ENCODE results near the gene ZNF407.

Gene ZNF407

DNA sequence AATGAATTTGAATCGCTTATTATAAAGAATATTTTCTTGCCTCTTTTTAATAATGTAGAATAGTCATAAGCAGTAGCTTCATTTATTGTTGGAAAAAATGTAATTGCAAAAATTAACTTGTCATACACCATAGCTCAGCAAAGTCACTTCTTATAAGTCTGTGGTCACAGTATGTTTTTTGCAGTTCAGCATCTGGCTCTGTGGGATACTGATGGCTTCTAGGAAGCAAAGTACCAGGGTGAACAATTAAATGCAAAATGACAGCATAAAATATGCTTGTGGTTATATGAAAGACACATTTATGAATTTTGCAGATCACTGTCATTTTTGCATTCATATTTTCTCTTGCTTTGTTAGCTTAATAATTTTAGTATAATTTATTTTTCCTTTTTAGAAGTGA, 116.5 kb downstream of the ZNF407 start:
- Histone ChIP-seq H3K27ac (ENCODE audit: poor library complexity, severe bottlenecking) (no peak overlapping the region), H3K4me1 (ENCODE audit: insufficient read depth, poor library complexity, severe bottlenecking) (no peaks in the 10 kb centered on the region), H3K9me3 (ENCODE audit: severe bottlenecking) (no peaks in the 10 kb centered on the region), H3K36me3 (ENCODE audit: low read depth) (no peaks in the 10 kb centered on the region), H3K27me3 (ENCODE audit: insufficient read depth, poor library complexity, severe bottlenecking) (no peaks in the 10 kb centered on the region), H3K4me3 (ENCODE audit: severe bottlenecking) (no peak overlapping the region)
- DNase-seq (ENCODE audit: low spot score) = no peak
- ATAC-seq (ENCODE audit: low read depth) = no peak
- TF ChIP-seq, protein P1, sequence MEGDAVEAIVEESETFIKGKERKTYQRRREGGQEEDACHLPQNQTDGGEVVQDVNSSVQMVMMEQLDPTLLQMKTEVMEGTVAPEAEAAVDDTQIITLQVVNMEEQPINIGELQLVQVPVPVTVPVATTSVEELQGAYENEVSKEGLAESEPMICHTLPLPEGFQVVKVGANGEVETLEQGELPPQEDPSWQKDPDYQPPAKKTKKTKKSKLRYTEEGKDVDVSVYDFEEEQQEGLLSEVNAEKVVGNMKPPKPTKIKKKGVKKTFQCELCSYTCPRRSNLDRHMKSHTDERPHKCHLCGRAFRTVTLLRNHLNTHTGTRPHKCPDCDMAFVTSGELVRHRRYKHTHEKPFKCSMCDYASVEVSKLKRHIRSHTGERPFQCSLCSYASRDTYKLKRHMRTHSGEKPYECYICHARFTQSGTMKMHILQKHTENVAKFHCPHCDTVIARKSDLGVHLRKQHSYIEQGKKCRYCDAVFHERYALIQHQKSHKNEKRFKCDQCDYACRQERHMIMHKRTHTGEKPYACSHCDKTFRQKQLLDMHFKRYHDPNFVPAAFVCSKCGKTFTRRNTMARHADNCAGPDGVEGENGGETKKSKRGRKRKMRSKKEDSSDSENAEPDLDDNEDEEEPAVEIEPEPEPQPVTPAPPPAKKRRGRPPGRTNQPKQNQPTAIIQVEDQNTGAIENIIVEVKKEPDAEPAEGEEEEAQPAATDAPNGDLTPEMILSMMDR (IDR thresholded peaks at IDR 0.05; ENCODE audit: poor library complexity, severe bottlenecking) = no peak

DNA sequence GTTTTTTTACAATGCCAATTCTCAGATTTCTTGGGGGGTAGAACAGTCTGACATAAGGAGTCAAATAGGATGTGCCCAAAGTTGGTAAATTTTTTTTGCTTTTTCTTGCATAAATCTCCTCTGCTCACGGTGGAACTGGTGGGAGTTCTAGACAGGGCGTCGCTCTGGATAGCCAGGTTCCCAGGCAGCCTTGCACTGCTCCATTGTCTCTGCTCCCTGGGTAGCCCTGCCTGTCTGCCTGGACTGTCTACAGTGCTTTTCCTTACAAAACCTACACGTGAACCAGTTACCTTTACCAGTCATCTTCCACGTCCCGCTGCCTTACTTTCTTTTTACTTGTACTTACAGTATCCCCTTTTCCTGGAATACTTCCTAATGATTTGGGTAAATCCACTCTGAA, 117.1 kb downstream of the ZNF407 start:
- ATAC-seq (ENCODE audit: low read depth) (no peak), DNase-seq (ENCODE audit: low spot score) (no peak)
- Histone ChIP-seq H3K9me3 (ENCODE audit: severe bottlenecking) (no peaks in the 10 kb centered on the region), H3K4me3 (ENCODE audit: severe bottlenecking) (no peak overlapping the region), H3K27me3 (ENCODE audit: insufficient read depth, poor library complexity, severe bottlenecking) (no peaks in the 10 kb centered on the region), H3K36me3 (ENCODE audit: low read depth) (no peaks in the 10 kb centered on the region), H3K4me1 (ENCODE audit: insufficient read depth, poor library complexity, severe bottlenecking) (no peaks in the 10 kb centered on the region), H3K27ac (ENCODE audit: poor library complexity, severe bottlenecking) (no peak overlapping the region)
- TF ChIP-seq, protein P1 (IDR thresholded peaks at IDR 0.05; ENCODE audit: poor library complexity, severe bottlenecking) = no peak

DNA sequence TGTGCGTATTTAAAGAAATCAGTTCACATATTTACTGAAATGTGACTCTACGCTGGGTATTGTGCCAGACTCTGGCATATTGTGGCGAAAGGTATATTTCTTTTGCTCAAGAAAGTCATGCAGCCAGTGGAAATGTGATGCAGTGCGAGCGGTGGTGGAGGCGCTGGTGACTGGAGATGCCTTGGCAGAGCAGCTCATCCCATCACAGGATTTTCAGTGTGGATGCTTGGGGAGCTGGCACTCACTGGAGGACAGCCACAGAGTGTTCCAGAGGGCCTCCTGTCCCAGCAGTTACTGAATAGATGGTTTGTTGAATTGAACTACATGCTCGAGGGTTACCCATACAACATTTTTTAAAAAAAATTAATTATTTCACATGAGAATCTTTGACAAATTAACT, 117.6 kb downstream of the ZNF407 start:
- Histone ChIP-seq H3K36me3 (ENCODE audit: low read depth) (no peaks in the 10 kb centered on the region), H3K27me3 (ENCODE audit: insufficient read depth, poor library complexity, severe bottlenecking) (no peaks in the 10 kb centered on the region), H3K27ac (ENCODE audit: poor library complexity, severe bottlenecking) (no peak overlapping the region), H3K4me3 (ENCODE audit: severe bottlenecking) (no peak overlapping the region), H3K4me1 (ENCODE audit: insufficient read depth, poor library complexity, severe bottlenecking) (no peaks in the 10 kb centered on the region), H3K9me3 (ENCODE audit: severe bottlenecking) (no peaks in the 10 kb centered on the region)
- ATAC-seq (ENCODE audit: low read depth) = no peak
- no peak for DNase-seq (ENCODE audit: low spot score)
- TF ChIP-seq, protein P1 (IDR thresholded peaks at IDR 0.05; ENCODE audit: poor library complexity, severe bottlenecking) = no peak

DNA sequence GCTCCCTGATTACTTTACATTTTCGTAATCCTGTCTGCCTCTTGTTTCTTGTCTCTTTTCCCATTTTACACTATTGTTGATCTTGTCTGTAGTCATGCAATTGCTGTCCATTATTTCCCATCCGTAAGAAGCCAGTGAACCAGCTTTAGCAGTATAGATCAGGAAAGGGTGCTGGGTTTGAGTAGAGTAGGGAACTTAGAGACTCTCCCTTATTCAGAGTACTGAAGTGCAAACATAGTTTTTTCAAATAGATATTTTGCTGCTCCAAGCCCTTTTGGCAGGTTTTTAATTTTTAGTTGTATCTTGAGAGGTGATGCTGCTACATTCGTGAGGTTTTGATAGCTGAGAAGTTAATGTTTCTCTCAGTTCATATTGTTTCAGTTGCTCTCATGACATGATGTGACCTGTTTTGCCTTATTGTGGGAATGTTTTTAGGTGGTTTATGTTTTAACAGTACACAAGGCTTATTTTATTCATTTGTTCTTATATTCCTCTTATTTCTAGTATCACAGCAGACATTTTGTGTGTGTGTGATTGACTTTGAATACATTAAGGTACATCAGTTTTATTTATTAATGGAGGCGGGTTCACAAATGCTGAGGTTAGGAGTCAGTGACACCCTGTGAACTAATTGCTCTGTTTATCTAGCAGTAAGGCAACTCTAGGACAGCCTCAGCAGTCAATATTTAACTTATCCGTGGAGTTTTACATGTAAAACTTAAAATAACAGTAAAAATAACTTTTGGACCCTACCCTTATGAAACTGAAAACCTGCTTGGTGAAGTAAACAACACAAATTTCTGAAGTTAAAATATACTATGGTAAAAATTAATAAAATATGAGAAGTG, 118.4 kb downstream of the ZNF407 start:
- ATAC-seq (ENCODE audit: low read depth) = no peak
- DNase-seq (ENCODE audit: low spot score) = no peak
- no peaks in the 10 kb centered on the region for H3K9me3 ChIP-seq (ENCODE audit: severe bottlenecking)
- TF ChIP-seq, protein P1 (IDR thresholded peaks at IDR 0.05; ENCODE audit: poor library complexity, severe bottlenecking) = no peak
- H3K27me3 ChIP-seq (ENCODE audit: insufficient read depth, poor library complexity, severe bottlenecking) = no peaks in the 10 kb centered on the region
- H3K27ac ChIP-seq (ENCODE audit: poor library complexity, severe bottlenecking) = no peak overlapping the region
- no peak overlapping the region for H3K4me3 ChIP-seq (ENCODE audit: severe bottlenecking)
- no peaks in the 10 kb centered on the region for H3K36me3 ChIP-seq (ENCODE audit: low read depth)
- H3K4me1 ChIP-seq (ENCODE audit: insufficient read depth, poor library complexity, severe bottlenecking) = no peaks in the 10 kb centered on the region

DNA sequence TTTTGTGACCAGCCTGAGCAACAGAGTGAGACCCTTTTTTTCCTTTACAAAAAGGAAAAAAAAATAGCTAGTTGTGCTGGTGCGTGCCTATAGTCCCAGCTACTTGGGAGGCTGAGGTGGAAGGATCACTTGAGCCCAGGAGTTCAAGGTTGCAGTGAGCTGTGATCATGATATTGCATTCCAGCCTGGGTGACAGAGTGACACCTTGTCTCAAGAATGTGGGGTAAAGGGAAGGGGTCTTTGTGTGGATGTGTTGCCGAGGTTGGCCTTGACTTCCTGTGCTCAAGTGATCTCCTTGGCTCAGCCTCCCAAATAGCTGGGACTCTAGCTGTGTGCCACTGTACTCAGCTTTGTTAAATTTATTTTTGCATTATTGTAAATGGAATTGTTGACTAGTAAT, 120.6 kb downstream of the ZNF407 start:
- no peak overlapping the region for H3K4me3 ChIP-seq (ENCODE audit: severe bottlenecking)
- TF ChIP-seq, protein P1 (IDR thresholded peaks at IDR 0.05; ENCODE audit: poor library complexity, severe bottlenecking) = no peak
- H3K4me1 ChIP-seq (ENCODE audit: insufficient read depth, poor library complexity, severe bottlenecking) = peaks cover 4% of the 10 kb centered on the region
- H3K9me3 ChIP-seq (ENCODE audit: severe bottlenecking) = no peaks in the 10 kb centered on the region
- no peaks in the 10 kb centered on the region for H3K36me3 ChIP-seq (ENCODE audit: low read depth)
- DNase-seq (ENCODE audit: low spot score) (no peak), ATAC-seq (ENCODE audit: low read depth) (no peak)
- H3K27me3 ChIP-seq (ENCODE audit: insufficient read depth, poor library complexity, severe bottlenecking) = no peaks in the 10 kb centered on the region
- H3K27ac ChIP-seq (ENCODE audit: poor library complexity, severe bottlenecking) = no peak overlapping the region

Data from RWPE2 (cell line).